ENCODE results near the gene TEX44. TPM values are rescaled to one million over a fixed set of nuclear protein-coding genes. Genes with fewer than 3 reads are reported as not detected.

TEX44 gene
- total and polyA plus RNA-seq, 2 of the 13 experiments (the other 11 are each of a cell fraction or from before 2014, with no cell fraction given), result not detected

DNA sequence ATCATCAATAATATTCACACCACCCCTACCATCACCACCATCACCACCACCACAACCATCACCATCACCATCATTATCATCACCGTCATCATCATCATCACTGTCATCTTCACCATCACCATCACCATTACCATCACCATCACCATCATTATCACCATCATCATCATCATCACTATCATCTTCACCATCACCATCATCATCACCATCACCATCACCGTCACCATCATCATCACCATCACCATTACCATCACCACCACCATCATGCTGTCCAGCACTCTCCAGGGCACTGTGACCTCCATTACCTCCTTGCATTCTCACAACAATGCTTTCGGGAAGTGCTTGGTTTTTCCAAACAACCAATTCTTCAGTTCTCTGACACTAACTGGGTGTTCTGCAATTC is 13.1 kb upstream of the TEX44 start:
- no peaks in the 10 kb centered on the region for H3K4me1 ChIP-seq (ENCODE audit: insufficient read depth, low read length)
- no peak overlapping the region for H2AFZ ChIP-seq (ENCODE audit: low read length)
- no peak for DNase-seq (ENCODE audit: low spot score)
- WGBS (ENCODE audit: low lambda C conversion rate), result 32% methylated on average over 3 of the region's 3 CpGs
- no TSS peak for BruUV-seq (replicated peaks)
- no peaks in the 10 kb centered on the region for H3K79me2 ChIP-seq (ENCODE audit: insufficient read depth, low read length)
- no peaks in the 10 kb centered on the region for H3K36me3 ChIP-seq (replicated peaks in 1 of 2; ENCODE audit: control insufficient read depth in 1 of 2, insufficient read depth in 2 of 2, low read length in 2 of 2)
- CTCF ChIA-PET (ENCODE audit: low intra/inter-chr PET ratio, low total read pairs), result no interaction called here
- H4K20me1 ChIP-seq (ENCODE audit: insufficient read depth, low read length), result no peaks in the 10 kb centered on the region
- ATAC-seq, result no peak
- no peak for FAIRE-seq
- TF ChIP-seq ATF7 (IDR thresholded peaks at IDR 0.05) (0 out of 2 replicates have a peak, but pooled peaks have one; percentile 8), ATF7 (CRISPR knock-in tag; IDR thresholded peaks at IDR 0.05) (no peak), SCMH1 (CRISPR knock-in tag; IDR thresholded peaks at IDR 0.05; ENCODE audit: borderline replicate concordance) (no peak), PITX1 (CRISPR knock-in tag; IDR thresholded peaks at IDR 0.05) (no peak), ZNF773 (CRISPR knock-in tag; IDR thresholded peaks at IDR 0.05; ENCODE audit: borderline replicate concordance) (no peak), CREB1 (IDR thresholded peaks at IDR 0.05) (peak; percentile 94), CREB1 (CRISPR knock-in tag; IDR thresholded peaks at IDR 0.05) (no peak), ZNF792 (CRISPR knock-in tag; IDR thresholded peaks at IDR 0.05) (no peak), SAP130 (CRISPR knock-in tag; IDR thresholded peaks at IDR 0.05; ENCODE audit: low read depth) (no peak)
- TF ChIP-seq, protein P1, sequence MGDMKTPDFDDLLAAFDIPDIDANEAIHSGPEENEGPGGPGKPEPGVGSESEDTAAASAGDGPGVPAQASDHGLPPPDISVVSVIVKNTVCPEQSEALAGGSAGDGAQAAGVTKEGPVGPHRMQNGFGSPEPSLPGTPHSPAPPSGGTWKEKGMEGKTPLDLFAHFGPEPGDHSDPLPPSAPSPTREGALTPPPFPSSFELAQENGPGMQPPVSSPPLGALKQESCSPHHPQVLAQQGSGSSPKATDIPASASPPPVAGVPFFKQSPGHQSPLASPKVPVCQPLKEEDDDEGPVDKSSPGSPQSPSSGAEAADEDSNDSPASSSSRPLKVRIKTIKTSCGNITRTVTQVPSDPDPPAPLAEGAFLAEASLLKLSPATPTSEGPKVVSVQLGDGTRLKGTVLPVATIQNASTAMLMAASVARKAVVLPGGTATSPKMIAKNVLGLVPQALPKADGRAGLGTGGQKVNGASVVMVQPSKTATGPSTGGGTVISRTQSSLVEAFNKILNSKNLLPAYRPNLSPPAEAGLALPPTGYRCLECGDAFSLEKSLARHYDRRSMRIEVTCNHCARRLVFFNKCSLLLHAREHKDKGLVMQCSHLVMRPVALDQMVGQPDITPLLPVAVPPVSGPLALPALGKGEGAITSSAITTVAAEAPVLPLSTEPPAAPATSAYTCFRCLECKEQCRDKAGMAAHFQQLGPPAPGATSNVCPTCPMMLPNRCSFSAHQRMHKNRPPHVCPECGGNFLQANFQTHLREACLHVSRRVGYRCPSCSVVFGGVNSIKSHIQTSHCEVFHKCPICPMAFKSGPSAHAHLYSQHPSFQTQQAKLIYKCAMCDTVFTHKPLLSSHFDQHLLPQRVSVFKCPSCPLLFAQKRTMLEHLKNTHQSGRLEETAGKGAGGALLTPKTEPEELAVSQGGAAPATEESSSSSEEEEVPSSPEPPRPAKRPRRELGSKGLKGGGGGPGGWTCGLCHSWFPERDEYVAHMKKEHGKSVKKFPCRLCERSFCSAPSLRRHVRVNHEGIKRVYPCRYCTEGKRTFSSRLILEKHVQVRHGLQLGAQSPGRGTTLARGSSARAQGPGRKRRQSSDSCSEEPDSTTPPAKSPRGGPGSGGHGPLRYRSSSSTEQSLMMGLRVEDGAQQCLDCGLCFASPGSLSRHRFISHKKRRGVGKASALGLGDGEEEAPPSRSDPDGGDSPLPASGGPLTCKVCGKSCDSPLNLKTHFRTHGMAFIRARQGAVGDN (CRISPR knock-in tag; IDR thresholded peaks at IDR 0.05), result no peak
- no peaks in the 10 kb centered on the region for H3K9me3 ChIP-seq (ENCODE audit: low read length)
- POLR2A ChIA-PET, result no interaction called here
- no peak overlapping the region for H3K9ac ChIP-seq (ENCODE audit: insufficient read depth, low read depth, low read length)
- H3K4me3 ChIP-seq (replicated peaks in 1 of 3; ENCODE audit: insufficient read depth in 1 of 3, low read depth in 2 of 3, low read length in 3 of 3), result no peak overlapping the region
- intact Hi-C loops (cut with micrococcal nuclease; ENCODE audit: unreplicated experiment) (no loop called here), in situ Hi-C loops (cut with HindIII; ENCODE audit: extremely low pct_ligation_motif_present, low pct_unique_long_range_greater_than_20kb) (no loop called here)
- no peak overlapping the region for H3K27ac ChIP-seq (ENCODE audit: extremely low read length, insufficient read depth, low read length)
- no peak overlapping the region for H3K4me2 ChIP-seq (ENCODE audit: low read depth, low read length)
- peaks cover 0 to 29% of the 10 kb centered on the region in 2 experiments; a peak in 3 of 5 replicates for H3K27me3 ChIP-seq (ENCODE audit: control insufficient read depth in 1 of 2, insufficient read depth in 2 of 2, low read length in 2 of 2)
